ENCODE data around the gene RACGAP1. TPM values are rescaled to one million over a fixed set of nuclear protein-coding genes. Genes with fewer than 3 reads are reported as not detected.

RACGAP1 gene
- total RNA-seq, 4 donors from 2014 or later, result 5.1 to 29.7 (median 8.5) TPM

DNA sequence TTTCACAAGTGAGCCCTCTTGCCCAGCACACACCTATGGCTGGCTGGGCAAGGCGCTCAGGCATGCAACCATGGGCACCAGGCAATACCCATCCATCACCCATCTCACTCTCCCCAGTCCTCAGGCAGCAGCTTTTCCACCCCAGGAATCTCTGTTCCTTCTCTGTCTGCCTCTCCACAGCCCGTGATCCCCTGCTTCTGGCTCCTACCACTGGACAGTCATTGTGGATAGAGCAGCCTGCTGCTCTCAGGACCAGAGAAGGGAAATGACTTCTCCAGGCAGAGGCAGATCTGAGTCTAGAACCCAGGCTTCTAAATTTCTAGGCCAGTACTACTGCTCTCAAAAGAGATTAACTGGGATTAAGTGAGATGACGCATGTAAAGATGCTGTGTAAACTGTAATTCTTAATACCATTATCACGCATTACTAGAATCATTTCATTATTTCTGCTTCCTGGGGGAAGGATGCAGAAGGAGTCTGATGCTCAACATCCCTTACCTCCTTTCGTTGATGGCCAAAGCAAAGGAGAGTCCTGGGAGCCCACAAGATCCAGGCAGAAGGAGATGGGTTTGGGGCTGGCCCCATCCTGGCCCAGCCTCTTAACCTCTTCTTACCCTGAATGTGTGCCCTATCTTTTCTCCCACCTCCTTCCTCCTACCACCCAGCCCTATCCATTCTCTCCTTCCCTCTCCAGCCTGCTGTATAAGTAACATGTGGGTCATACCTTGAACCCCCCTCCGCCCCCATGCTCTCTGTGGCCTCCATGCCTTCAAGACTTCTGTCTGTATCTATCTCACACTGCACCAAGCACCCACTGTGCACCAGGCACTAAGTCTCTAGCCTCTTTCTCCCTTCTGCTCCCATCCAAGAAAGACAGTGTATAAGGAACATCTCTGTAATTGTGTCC lies 68.4 kb downstream of the RACGAP1 start:
- no peak for DNase-seq
- Histone ChIP-seq H3K9me3 (no peaks in the 10 kb centered on the region), H3K27ac (no peak overlapping the region), H3K4me1 (peaks cover 0 to 7% (median 0%) of the 10 kb centered on the region in 4 donors), H3K36me3 (no peaks in the 10 kb centered on the region), H3K4me3 (no peak overlapping the region), H3K27me3 (peaks cover 4 to 21% of the 10 kb centered on the region in 2 donors)
- TF ChIP-seq POLR2A (IDR thresholded peaks at IDR 0.05), result no peak
- TF ChIP-seq, protein P1, sequence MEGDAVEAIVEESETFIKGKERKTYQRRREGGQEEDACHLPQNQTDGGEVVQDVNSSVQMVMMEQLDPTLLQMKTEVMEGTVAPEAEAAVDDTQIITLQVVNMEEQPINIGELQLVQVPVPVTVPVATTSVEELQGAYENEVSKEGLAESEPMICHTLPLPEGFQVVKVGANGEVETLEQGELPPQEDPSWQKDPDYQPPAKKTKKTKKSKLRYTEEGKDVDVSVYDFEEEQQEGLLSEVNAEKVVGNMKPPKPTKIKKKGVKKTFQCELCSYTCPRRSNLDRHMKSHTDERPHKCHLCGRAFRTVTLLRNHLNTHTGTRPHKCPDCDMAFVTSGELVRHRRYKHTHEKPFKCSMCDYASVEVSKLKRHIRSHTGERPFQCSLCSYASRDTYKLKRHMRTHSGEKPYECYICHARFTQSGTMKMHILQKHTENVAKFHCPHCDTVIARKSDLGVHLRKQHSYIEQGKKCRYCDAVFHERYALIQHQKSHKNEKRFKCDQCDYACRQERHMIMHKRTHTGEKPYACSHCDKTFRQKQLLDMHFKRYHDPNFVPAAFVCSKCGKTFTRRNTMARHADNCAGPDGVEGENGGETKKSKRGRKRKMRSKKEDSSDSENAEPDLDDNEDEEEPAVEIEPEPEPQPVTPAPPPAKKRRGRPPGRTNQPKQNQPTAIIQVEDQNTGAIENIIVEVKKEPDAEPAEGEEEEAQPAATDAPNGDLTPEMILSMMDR (IDR thresholded peaks at IDR 0.05), result no peak

DNA sequence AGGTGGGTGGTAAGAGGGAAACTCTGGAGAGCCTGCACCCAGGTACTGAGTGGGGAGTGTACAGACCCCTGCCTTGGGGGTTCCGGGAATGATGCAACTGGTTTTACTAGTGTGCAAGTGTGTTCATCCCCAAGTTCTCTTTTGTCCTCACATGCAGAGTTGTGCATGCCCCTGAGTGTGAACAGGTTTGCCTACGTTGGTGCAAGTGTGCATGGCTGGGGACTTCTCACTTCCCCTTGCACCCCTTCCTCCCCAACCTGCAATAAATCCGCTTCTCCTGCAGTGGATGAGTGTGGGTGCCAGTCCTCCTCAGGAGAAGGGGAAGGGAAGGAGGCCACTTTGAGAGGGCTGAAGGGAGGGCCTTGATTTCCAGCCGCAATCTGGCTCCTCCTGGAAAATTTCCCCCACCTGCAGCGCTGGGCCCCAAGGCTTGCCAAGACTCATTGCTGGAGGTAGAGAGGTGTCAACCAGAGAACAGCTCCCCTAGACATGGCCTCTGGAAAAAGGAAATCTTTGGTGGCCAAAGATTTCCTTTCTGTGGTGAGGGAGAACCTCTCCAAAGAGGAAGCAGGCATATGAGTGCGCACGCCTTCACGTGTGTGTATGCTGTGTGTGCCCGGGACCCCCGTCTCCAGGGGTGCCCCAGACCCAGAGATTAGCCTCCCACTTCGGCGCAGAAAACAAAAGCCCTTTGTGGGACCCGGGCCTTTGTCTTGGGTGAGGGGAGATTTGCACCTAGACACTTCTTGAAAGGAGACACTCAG lies 69.2 kb downstream of the RACGAP1 start:
- Histone ChIP-seq H3K27ac (no peak overlapping the region), H3K4me3 (no peak overlapping the region), H3K4me1 (peaks cover 0 to 3% (median 0%) of the 10 kb centered on the region in 4 donors), H3K9me3 (no peaks in the 10 kb centered on the region), H3K27me3 (peaks cover 2 to 17% of the 10 kb centered on the region in 2 donors), H3K36me3 (no peaks in the 10 kb centered on the region)
- TF ChIP-seq, protein P1 (IDR thresholded peaks at IDR 0.05), result no peak
- no peak for TF ChIP-seq POLR2A (IDR thresholded peaks at IDR 0.05)
- DNase-seq, result peak in 1 of 3 donors; percentile 6

DNA sequence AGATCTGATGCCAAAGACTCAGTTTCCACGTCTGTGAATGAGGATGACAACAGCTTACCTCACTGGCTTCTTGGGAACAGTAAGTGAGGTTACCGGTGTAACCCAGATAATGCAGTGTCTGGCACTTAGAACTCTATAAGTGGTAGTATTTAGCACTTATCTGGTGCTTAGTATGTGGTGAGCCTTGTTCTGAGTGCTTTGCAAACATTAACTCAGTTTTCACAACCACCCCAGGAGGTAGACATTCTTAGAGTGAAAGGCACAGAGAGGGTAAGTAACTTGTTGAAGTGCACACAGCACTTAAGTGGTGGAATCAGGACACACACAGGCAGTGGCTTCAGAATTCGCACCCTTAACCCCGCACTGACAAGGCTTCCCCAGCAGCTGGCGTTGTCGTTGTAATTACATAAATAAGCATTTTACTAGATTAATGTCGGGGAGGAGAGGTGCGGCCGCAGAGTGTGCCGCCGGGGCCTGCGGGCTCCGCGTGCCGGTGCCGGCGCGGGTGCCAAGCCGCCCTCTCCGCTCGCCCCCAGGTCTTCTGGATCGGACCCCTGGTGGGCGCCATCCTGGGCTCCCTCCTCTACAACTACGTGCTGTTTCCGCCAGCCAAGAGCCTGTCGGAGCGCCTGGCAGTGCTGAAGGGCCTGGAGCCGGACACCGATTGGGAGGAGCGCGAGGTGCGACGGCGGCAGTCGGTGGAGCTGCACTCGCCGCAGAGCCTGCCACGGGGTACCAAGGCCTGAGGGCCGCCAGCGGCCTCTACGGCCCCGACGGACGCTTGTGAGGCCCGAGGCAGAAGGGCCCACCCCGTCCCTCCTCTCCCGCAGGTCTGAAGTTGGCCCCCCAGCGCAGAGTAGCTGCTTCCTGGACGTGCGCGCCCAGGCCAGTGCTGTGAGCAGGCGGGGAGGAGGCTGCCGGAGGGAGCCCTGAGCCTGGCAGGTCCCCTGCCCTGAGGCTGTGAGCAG lies 70.1 kb downstream of the RACGAP1 start:
- no peak for TF ChIP-seq POLR2A (IDR thresholded peaks at IDR 0.05)
- TF ChIP-seq, protein P1 (IDR thresholded peaks at IDR 0.05), result no peak
- Histone ChIP-seq H3K36me3 (no peaks in the 10 kb centered on the region), H3K27me3 (peaks cover 0 to 10% of the 10 kb centered on the region in 2 donors), H3K4me1 (no peaks in the 10 kb centered on the region), H3K27ac (no peak overlapping the region), H3K4me3 (no peak overlapping the region), H3K9me3 (no peaks in the 10 kb centered on the region)
- DNase-seq, result peak in 1 of 3 donors; percentile 32

DNA sequence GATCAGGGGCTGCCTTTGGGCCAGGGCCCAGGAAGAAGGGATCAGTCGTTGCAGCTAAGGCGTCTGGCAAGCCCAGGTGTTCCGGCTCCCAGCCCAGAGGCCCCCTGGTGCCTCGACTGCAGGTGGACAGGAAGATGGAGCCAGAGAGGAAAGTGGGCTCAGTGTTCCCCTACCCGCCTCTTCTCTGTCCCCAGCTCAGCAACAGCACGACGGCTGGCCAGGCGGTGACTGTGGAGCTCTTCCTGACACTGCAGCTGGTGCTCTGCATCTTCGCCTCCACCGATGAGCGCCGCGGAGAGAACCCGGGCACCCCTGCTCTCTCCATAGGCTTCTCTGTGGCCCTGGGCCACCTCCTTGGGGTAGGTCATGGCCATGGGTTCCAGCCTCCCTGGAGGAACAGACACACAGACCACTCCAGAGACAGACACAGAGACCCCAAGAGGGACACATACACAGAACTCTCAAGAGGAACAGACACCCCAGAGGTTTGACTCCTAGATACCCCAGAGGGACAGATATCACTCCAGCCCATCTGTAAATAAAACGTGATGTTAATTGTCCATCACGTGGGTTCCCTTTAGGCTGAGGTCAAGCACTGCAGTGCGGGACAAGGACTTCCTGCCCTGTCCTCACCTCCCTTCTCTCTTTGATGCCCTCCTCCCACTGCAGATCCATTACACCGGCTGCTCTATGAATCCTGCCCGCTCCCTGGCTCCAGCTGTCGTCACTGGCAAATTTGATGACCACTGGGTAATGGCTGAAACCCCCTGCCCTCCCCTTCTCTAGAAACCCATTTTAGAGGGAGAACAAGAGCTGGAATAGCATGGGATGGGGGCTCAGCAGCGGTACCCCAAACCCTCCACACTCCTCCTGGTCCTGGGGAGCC lies 71.1 kb downstream of the RACGAP1 start:
- Histone ChIP-seq H3K4me3 (no peak overlapping the region), H3K9me3 (no peaks in the 10 kb centered on the region), H3K27me3 (peaks cover 0 to 4% of the 10 kb centered on the region in 2 donors), H3K36me3 (no peaks in the 10 kb centered on the region), H3K27ac (no peak overlapping the region), H3K4me1 (no peaks in the 10 kb centered on the region)
- TF ChIP-seq, protein P1 (IDR thresholded peaks at IDR 0.05), result no peak
- TF ChIP-seq POLR2A (IDR thresholded peaks at IDR 0.05), result no peak
- peak in 1 of 3 donors; percentile 15 for DNase-seq
